Suppressor macrophage (primary cell): ENCODE measurements around the gene FSIP1.

Source experiments
- DNase-seq, 4 experiments: peaks; one replicate each; pipeline ENCODE4 v3.0.0-alpha.2; 2020 to 2022

The FSIP1 gene

GRCh38 chr15:39642011-39642640 lies 140.5 kb downstream of the FSIP1 start:
- no peak for DNase-seq

GRCh38 chr15:39641191-39641889 lies 141.3 kb downstream of the FSIP1 start:
- DNase-seq: no peak

- DNase-seq: no peak
Observed at GRCh38 chr15:39640665-39641064, 142.0 kb downstream of the FSIP1 start.

- no peak for DNase-seq
Observed at GRCh38 chr15:39639037-39639436, 143.6 kb downstream of the FSIP1 start.

- no peak for DNase-seq
Observed at GRCh38 chr15:39638041-39638440, 144.6 kb downstream of the FSIP1 start.

- no peak for DNase-seq
Observed at GRCh38 chr15:39631357-39631756, 151.3 kb downstream of the FSIP1 start.

- no peak for DNase-seq
Observed at GRCh38 chr15:39629906-39630305, 152.7 kb downstream of the FSIP1 start.

GRCh38 chr15:39629371-39629770 lies 153.3 kb downstream of the FSIP1 start:
- no peak for DNase-seq

- no peak for DNase-seq
Observed at GRCh38 chr15:39628546-39629257, 153.9 kb downstream of the FSIP1 start.

GRCh38 chr15:39628144-39628508 lies 154.5 kb downstream of the FSIP1 start:
- DNase-seq: no peak

- DNase-seq: no peak
Observed at GRCh38 chr15:39627451-39628143, 155.0 kb downstream of the FSIP1 start.

- DNase-seq: no peak
Observed at GRCh38 chr15:39625856-39626255, 156.8 kb downstream of the FSIP1 start.

GRCh38 chr15:39625451-39625850 lies 157.2 kb downstream of the FSIP1 start:
- DNase-seq: no peak

- peak; percentile 3 to 39 (median 29) for DNase-seq
Observed at GRCh38 chr15:39624806-39625205, 157.8 kb downstream of the FSIP1 start.

GRCh38 chr15:39623529-39623931 lies 159.1 kb downstream of the FSIP1 start:
- no peak for DNase-seq

- no peak for DNase-seq
Observed at GRCh38 chr15:39622660-39623516, 159.8 kb downstream of the FSIP1 start.

- DNase-seq: no peak
Observed at GRCh38 chr15:39621976-39622375, 160.7 kb downstream of the FSIP1 start.

GRCh38 chr15:39621210-39621609 lies 161.4 kb downstream of the FSIP1 start:
- DNase-seq: no peak

- no peak for DNase-seq
Observed at GRCh38 chr15:39618063-39618823, 164.4 kb downstream of the FSIP1 start.

GRCh38 chr15:39616731-39617455 lies 165.7 kb downstream of the FSIP1 start:
- no peak for DNase-seq

GRCh38 chr15:39613861-39614260 lies 168.8 kb downstream of the FSIP1 start:
- peak in 1 of 4 experiments; percentile 22 for DNase-seq
